Measurements from ENCODE around the gene TYSND1. TPM values are rescaled to one million over a fixed set of nuclear protein-coding genes. Genes with fewer than 3 reads are reported as not detected.

Gene TYSND1
- total RNA-seq, 2 donors from 2014 or later: 9.6 to 16.4 TPM

GRCh38 chr10:70148516-70148915 lies 2.0 kb upstream of the TYSND1 start:
- H3K27me3 Mint-ChIP-seq: no peaks in the 10 kb centered on the region
- H3K27ac Mint-ChIP-seq: peak overlapping the region; percentile 17
- H3K9me3 Mint-ChIP-seq: no peaks in the 10 kb centered on the region
- peaks cover 67% of the 10 kb centered on the region for H3K36me3 Mint-ChIP-seq (ENCODE audit: low read depth)
- ATAC-seq (replicated peaks): no peak
- peak overlapping the region; percentile 85 for H3K4me3 Mint-ChIP-seq
- H3K4me1 Mint-ChIP-seq: peaks cover 11% of the 10 kb centered on the region

- Mint-ChIP-seq H3K4me1 (peaks cover 14% of the 10 kb centered on the region), H3K4me3 (peak overlapping the region; percentile 85), H3K27me3 (no peaks in the 10 kb centered on the region), H3K27ac (peak overlapping the region; percentile 91), H3K36me3 (ENCODE audit: low read depth) (peaks cover 54% of the 10 kb centered on the region), H3K9me3 (no peaks in the 10 kb centered on the region)
- no peak for ATAC-seq (replicated peaks)
These were observed 742 bp upstream of the TYSND1 start for GRCh38 chr10:70147259-70147625.

- H3K9me3 Mint-ChIP-seq: no peaks in the 10 kb centered on the region
- peak; percentile 68 for ATAC-seq (replicated peaks)
- H3K4me3 Mint-ChIP-seq: peak overlapping the region; percentile 85
- peaks cover 40% of the 10 kb centered on the region for H3K36me3 Mint-ChIP-seq (ENCODE audit: low read depth)
- H3K27ac Mint-ChIP-seq: peak overlapping the region; percentile 91
- H3K4me1 Mint-ChIP-seq: peaks cover 14% of the 10 kb centered on the region
- H3K27me3 Mint-ChIP-seq: no peaks in the 10 kb centered on the region
These were observed 623 bp downstream of the TYSND1 start for GRCh38 chr10:70145666-70146488.

- peaks cover 34% of the 10 kb centered on the region for H3K36me3 Mint-ChIP-seq (ENCODE audit: low read depth)
- H3K4me3 Mint-ChIP-seq: peak overlapping the region; percentile 85
- no peaks in the 10 kb centered on the region for H3K27me3 Mint-ChIP-seq
- no peaks in the 10 kb centered on the region for H3K9me3 Mint-ChIP-seq
- peak; percentile 0 for ATAC-seq (replicated peaks)
- H3K4me1 Mint-ChIP-seq: peaks cover 14% of the 10 kb centered on the region
- H3K27ac Mint-ChIP-seq: peak overlapping the region; percentile 74
These were observed 1.3 kb downstream of the TYSND1 start for GRCh38 chr10:70145166-70145665.

- peak overlapping the region; percentile 85 for H3K4me3 Mint-ChIP-seq
- no peaks in the 10 kb centered on the region for H3K9me3 Mint-ChIP-seq
- peaks cover 27% of the 10 kb centered on the region for H3K36me3 Mint-ChIP-seq (ENCODE audit: low read depth)
- H3K4me1 Mint-ChIP-seq: peaks cover 14% of the 10 kb centered on the region
- no peaks in the 10 kb centered on the region for H3K27me3 Mint-ChIP-seq
- ATAC-seq (replicated peaks): no peak
- H3K27ac Mint-ChIP-seq: peak overlapping the region; percentile 74
These were observed 2.0 kb downstream of the TYSND1 start for GRCh38 chr10:70144372-70145110.

GRCh38 chr10:70142555-70142954 lies 3.9 kb downstream of the TYSND1 start:
- ATAC-seq (replicated peaks): no peak
- no peaks in the 10 kb centered on the region for H3K9me3 Mint-ChIP-seq
- no peak overlapping the region for H3K27ac Mint-ChIP-seq
- H3K36me3 Mint-ChIP-seq (ENCODE audit: low read depth): peaks cover 12% of the 10 kb centered on the region
- H3K4me1 Mint-ChIP-seq: peaks cover 17% of the 10 kb centered on the region
- no peaks in the 10 kb centered on the region for H3K27me3 Mint-ChIP-seq
- H3K4me3 Mint-ChIP-seq: no peak overlapping the region

GRCh38 chr10:70140297-70140696 lies 6.2 kb downstream of the TYSND1 start:
- Mint-ChIP-seq H3K4me3 (no peak overlapping the region), H3K4me1 (peaks cover 13% of the 10 kb centered on the region), H3K9me3 (no peaks in the 10 kb centered on the region), H3K27ac (no peak overlapping the region), H3K36me3 (ENCODE audit: low read depth) (no peaks in the 10 kb centered on the region), H3K27me3 (no peaks in the 10 kb centered on the region)
- no peak for ATAC-seq (replicated peaks)

GRCh38 chr10:70139997-70140250 lies 6.6 kb downstream of the TYSND1 start:
- ATAC-seq (replicated peaks): no peak
- Mint-ChIP-seq H3K27ac (no peak overlapping the region), H3K4me1 (peaks cover 13% of the 10 kb centered on the region), H3K4me3 (no peak overlapping the region), H3K27me3 (no peaks in the 10 kb centered on the region), H3K36me3 (ENCODE audit: low read depth) (no peaks in the 10 kb centered on the region), H3K9me3 (no peaks in the 10 kb centered on the region)

GRCh38 chr10:70139151-70139996 lies 7.1 kb downstream of the TYSND1 start:
- no peaks in the 10 kb centered on the region for H3K9me3 Mint-ChIP-seq
- H3K4me3 Mint-ChIP-seq: no peak overlapping the region
- no peaks in the 10 kb centered on the region for H3K36me3 Mint-ChIP-seq (ENCODE audit: low read depth)
- ATAC-seq (replicated peaks): no peak
- H3K27me3 Mint-ChIP-seq: no peaks in the 10 kb centered on the region
- H3K4me1 Mint-ChIP-seq: peaks cover 10% of the 10 kb centered on the region
- H3K27ac Mint-ChIP-seq: no peak overlapping the region

- Mint-ChIP-seq H3K36me3 (ENCODE audit: low read depth) (no peaks in the 10 kb centered on the region), H3K27ac (no peak overlapping the region), H3K27me3 (no peaks in the 10 kb centered on the region), H3K4me3 (no peak overlapping the region), H3K4me1 (peaks cover 7% of the 10 kb centered on the region), H3K9me3 (no peaks in the 10 kb centered on the region)
- ATAC-seq (replicated peaks): no peak
These were observed 8.3 kb downstream of the TYSND1 start for GRCh38 chr10:70137927-70138883.

GRCh38 chr10:70137135-70137534 lies 9.4 kb downstream of the TYSND1 start:
- no peaks in the 10 kb centered on the region for H3K27me3 Mint-ChIP-seq

GRCh38 chr10:70135684-70136083 lies 10.8 kb downstream of the TYSND1 start:
- Mint-ChIP-seq H3K9me3 (no peaks in the 10 kb centered on the region), H3K27ac (no peak overlapping the region), H3K4me3 (no peak overlapping the region), H3K36me3 (ENCODE audit: low read depth) (peaks cover 13% of the 10 kb centered on the region), H3K27me3 (no peaks in the 10 kb centered on the region), H3K4me1 (peaks cover 3% of the 10 kb centered on the region)
- ATAC-seq (replicated peaks): no peak

More at GRCh38 chr10:70137135-70137534, 9.4 kb downstream of the TYSND1 start:
- peaks cover 3% of the 10 kb centered on the region for H3K4me1 Mint-ChIP-seq
- no peak for ATAC-seq (replicated peaks)
- no peak overlapping the region for H3K4me3 Mint-ChIP-seq
- no peak overlapping the region for H3K27ac Mint-ChIP-seq
- H3K9me3 Mint-ChIP-seq: no peaks in the 10 kb centered on the region
- H3K36me3 Mint-ChIP-seq (ENCODE audit: low read depth): peaks cover 9% of the 10 kb centered on the region

GRCh38 chr10:70135046-70135445 lies 11.5 kb downstream of the TYSND1 start:
- Mint-ChIP-seq H3K27ac (no peak overlapping the region), H3K9me3 (no peaks in the 10 kb centered on the region), H3K4me1 (peaks cover 3% of the 10 kb centered on the region), H3K4me3 (no peak overlapping the region), H3K36me3 (ENCODE audit: low read depth) (peaks cover 13% of the 10 kb centered on the region), H3K27me3 (no peaks in the 10 kb centered on the region)
- ATAC-seq (replicated peaks): no peak

Measured in activated T-helper 17 cell treated with anti-CD3 and anti-CD28 coated beads, Interleukin-2, amount 50 U/mL, for 72 hours (primary cell).